OCI-LY3 (cell line): Measurements from ENCODE around the gene LRP1B.

ENCODE experiments used
- EZH2phosphoT487 ChIP-seq: fragments of 200-600 bp; shearing (Covaris generic); IDR thresholded peaks from 2 replicates; pipeline ENCODE4 v1.6.1; 2018; ENCODE audit warnings: antibody characterized with exemption, mixed run types, low read depth
- TF ChIP-seq, protein P1 (sequence below): fragments of 200-600, 300-600 bp; sonication (generic); IDR thresholded peaks from 2 replicates; pipeline ENCODE4 v1.5.1; 2014; ENCODE audit warnings: antibody characterized with exemption, low read length, low read depth

- TF ChIP-seq, protein P1, sequence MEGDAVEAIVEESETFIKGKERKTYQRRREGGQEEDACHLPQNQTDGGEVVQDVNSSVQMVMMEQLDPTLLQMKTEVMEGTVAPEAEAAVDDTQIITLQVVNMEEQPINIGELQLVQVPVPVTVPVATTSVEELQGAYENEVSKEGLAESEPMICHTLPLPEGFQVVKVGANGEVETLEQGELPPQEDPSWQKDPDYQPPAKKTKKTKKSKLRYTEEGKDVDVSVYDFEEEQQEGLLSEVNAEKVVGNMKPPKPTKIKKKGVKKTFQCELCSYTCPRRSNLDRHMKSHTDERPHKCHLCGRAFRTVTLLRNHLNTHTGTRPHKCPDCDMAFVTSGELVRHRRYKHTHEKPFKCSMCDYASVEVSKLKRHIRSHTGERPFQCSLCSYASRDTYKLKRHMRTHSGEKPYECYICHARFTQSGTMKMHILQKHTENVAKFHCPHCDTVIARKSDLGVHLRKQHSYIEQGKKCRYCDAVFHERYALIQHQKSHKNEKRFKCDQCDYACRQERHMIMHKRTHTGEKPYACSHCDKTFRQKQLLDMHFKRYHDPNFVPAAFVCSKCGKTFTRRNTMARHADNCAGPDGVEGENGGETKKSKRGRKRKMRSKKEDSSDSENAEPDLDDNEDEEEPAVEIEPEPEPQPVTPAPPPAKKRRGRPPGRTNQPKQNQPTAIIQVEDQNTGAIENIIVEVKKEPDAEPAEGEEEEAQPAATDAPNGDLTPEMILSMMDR: no peak
- TF ChIP-seq EZH2phosphoT487: no peak
These were observed 1322.6 kb downstream of the LRP1B start for GRCh38 chr2:140808211-140808610.
